GM12873 (cell line): ENCODE data around the gene PRR18.

Experiments used
- CTCF ChIP-seq: IDR thresholded peaks from 2 replicates; pipeline ENCODE4 v1.5.1; 2012; ENCODE audit warnings: low read depth, mild to moderate bottlenecking, moderate library complexity, low read length, control low read depth; ENCODE audit not compliant: insufficient read depth; ENCODE audit errors: missing control alignments

Gene PRR18

GRCh38 chr6:166348305-166348949, 40.2 kb upstream of the PRR18 start:
- TF ChIP-seq CTCF: no peak

GRCh38 chr6:166346965-166347364, 38.8 kb upstream of the PRR18 start:
- TF ChIP-seq CTCF: no peak

DNA sequence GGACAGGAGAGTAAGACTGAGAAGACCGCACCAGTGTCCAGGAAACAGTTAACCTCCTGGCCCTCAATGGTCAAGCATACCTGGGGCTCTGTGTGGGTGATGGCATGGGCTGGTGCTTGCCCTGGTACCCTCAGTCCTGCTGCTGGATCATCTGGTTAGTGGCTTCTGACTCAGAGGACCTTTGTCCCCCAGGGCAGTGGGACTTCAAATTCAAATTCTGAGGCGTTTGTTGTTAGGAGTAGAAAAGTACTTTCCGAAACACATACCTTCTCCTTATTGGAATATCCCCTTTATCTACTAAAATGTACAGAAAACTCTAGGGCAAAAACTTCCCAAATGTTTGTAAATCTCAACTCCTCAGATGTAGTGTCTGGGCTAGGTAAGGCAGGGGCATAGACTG, 38.3 kb upstream of the PRR18 start:
- TF ChIP-seq CTCF: no peak

- TF ChIP-seq CTCF: no peak
Measured at GRCh38 chr6:166344240-166344639, 36.0 kb upstream of the PRR18 start.

- no peak for TF ChIP-seq CTCF
Measured at GRCh38 chr6:166343150-166343487, 34.9 kb upstream of the PRR18 start.

DNA sequence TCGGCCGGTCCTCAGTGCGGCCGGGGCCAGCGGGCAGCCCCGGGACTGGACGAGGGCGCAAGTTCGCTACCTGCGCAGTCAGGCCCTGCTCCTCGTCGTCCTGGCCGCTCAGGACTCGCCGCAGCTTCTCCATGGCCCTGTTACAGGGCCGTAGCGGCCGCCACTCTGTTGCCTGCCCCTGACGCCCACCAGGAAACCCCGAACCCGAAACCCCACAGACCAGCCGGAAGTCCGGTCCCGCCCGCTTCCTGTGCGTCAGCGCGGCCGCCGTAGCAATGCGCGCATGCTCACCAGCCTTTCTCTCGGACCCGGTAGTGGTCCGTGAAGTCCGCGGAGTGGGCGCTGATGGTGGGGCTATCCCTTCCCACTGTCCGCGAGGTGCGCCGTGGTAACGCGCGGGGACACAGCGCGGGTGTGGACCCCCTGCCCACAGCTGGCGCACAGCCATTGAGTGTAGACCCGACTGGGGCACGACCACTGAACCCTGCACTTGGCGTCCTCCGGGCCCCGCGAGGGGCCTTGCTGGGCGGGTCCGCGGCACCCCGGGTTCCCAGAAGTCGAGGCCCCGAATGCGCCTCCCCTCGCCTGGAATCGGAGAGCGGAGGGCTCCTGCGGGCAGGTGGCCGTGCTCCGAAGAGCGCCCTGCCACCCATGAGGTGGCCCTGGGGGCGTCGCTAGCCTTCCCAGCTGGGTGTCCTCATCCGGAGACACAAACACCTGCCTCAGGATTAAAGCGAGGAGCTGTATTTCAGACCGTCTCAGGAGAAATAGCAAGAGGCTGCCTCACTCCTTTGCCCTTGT, 34.4 kb upstream of the PRR18 start, which contains the start of gene SFT2D1:
TSS of gene SFT2D1 (minus strand) at position 197 of the 801 bp plus-strand sequence. CDS start at position 133, 64 bp downstream.
- TF ChIP-seq CTCF: no peak

DNA sequence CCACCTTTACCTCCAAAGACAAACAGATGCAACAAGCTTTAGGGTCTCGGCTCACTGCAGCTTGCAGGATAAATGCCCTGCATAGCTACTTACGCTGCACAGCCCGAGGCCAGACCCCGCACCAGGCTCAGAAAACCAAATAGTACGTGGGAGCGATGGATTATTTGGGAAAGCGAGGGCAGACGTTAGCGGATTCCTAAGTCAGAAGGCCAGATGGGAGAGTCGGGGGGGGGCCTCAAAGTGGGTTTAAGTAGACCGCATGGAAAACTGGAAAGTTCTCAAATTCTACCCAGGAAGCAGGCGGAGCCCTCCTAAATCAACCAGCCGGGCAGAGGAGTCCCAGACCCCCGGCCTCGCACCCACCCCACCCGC, 33.8 kb upstream of the PRR18 start:
- TF ChIP-seq CTCF: no peak
